Measurements from ENCODE around the gene ANGEL1.

The ANGEL1 gene

DNA sequence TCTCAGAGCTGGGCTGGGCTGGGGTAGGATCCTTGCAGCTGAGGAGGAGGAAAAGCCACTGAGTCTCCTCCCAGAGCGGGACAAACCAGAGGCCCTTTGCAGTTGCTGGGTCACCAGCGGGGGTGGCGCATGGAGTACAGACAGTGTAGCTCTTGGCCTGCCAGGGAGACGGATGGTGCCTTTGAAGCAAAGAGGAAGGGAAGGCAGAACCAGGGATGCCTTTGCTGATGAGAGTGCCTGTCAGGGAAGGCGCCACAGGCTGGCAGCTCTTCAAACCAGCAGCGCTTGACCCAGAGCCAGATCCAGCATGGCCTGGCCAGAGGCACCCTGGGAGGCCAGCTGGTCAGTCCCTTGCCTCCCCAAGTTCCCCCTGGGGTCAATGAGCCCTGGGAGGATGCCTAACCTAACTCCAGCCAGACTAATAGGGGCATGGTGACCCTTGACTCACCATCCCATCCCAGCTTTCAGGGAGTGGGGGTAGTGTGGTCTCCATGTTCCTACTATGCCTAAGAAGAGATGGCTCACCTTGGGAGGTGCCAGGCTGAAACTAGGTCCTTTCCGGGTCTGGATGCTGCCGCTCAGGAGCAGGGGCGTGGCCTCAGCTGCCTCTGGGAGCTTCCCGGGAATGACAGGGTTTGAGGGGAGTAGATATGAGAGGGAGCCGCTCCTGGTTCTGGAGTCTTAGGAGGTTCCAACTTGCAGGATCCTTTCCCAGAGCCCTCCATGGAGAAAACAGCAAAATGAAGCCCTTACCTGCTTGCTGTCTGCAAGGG is 31.6 kb downstream of the ANGEL1 start:
- no peak overlapping the region for H3K4me3 ChIP-seq (ENCODE audit: low read depth in 1 of 5, low read length in 5 of 5)
- no peak overlapping the region for H3K9ac ChIP-seq (ENCODE audit: low read length in 5 of 5)
- no peaks in the 10 kb centered on the region for H3K27me3 ChIP-seq (ENCODE audit: control insufficient read depth in 5 of 5, insufficient read depth in 4 of 5, low read length in 5 of 5)
- peaks cover 0 to 62% (median 47%) of the 10 kb centered on the region in 5 donors for H3K36me3 ChIP-seq (ENCODE audit: control insufficient read depth in 5 of 5, insufficient read depth in 5 of 5, low read length in 5 of 5)
- peak overlapping the region; percentile 16 for H3K27ac ChIP-seq (ENCODE audit: low read depth, low read length)
- no peaks in the 10 kb centered on the region for H3K9me3 ChIP-seq (ENCODE audit: control insufficient read depth in 5 of 5, low read length in 5 of 5)
- peaks cover 3 to 33% (median 18%) of the 10 kb centered on the region in 5 donors for H3K4me1 ChIP-seq (ENCODE audit: control insufficient read depth in 5 of 5, insufficient read depth in 5 of 5, low read length in 5 of 5)

DNA sequence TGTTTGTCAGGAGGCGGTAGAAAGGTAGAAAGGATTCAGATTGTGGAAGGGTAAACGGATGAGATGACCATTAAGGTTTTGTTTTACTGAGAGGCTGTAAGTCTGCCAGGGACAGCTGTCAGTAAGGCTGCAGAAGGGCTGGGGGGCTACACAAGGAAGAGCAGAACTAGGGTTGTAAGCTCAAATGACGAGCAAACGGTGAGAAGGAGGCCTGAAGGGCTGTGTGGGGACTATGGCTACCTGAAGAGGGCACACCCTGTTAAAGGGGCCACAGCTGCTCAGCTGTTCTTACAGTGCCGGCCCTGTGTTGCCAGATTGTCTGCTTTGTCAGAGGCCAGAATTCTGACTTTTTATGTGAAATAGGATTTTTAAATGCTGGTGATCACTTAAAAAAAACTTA is 32.3 kb downstream of the ANGEL1 start:
- H3K36me3 ChIP-seq (ENCODE audit: control insufficient read depth in 5 of 5, insufficient read depth in 5 of 5, low read length in 5 of 5), result peaks cover 0 to 63% (median 47%) of the 10 kb centered on the region in 5 donors
- no peak overlapping the region for H3K27ac ChIP-seq (ENCODE audit: low read depth, low read length)
- H3K4me3 ChIP-seq (ENCODE audit: low read depth in 1 of 5, low read length in 5 of 5), result no peak overlapping the region
- H3K4me1 ChIP-seq (ENCODE audit: control insufficient read depth in 5 of 5, insufficient read depth in 5 of 5, low read length in 5 of 5), result peaks cover 3 to 33% (median 18%) of the 10 kb centered on the region in 5 donors
- H3K9me3 ChIP-seq (ENCODE audit: control insufficient read depth in 5 of 5, low read length in 5 of 5), result no peaks in the 10 kb centered on the region
- no peak overlapping the region for H3K9ac ChIP-seq (ENCODE audit: low read length in 5 of 5)
- H3K27me3 ChIP-seq (ENCODE audit: control insufficient read depth in 5 of 5, insufficient read depth in 4 of 5, low read length in 5 of 5), result no peaks in the 10 kb centered on the region

DNA sequence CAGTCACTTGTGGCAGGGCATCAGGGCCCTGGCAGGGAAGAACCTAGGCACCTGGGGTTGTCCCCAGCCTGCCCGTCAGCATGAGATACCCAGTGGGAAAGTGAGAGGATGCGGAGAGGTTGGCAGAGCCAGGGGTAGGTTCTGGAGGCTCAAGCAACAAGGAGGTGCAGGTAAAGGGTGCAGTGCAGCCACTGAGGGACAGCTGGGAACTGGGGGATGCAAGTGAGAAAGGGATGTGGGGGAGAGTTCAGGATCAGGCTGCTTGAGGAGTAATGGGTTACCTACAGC is 32.7 kb downstream of the ANGEL1 start:
- Histone ChIP-seq H3K4me3 (ENCODE audit: low read depth in 1 of 5, low read length in 5 of 5) (no peak overlapping the region), H3K9ac (ENCODE audit: low read length in 5 of 5) (no peak overlapping the region), H3K4me1 (ENCODE audit: control insufficient read depth in 5 of 5, insufficient read depth in 5 of 5, low read length in 5 of 5) (peaks cover 3 to 33% (median 18%) of the 10 kb centered on the region in 5 donors), H3K27me3 (ENCODE audit: control insufficient read depth in 5 of 5, insufficient read depth in 4 of 5, low read length in 5 of 5) (no peaks in the 10 kb centered on the region), H3K9me3 (ENCODE audit: control insufficient read depth in 5 of 5, low read length in 5 of 5) (no peaks in the 10 kb centered on the region), H3K36me3 (ENCODE audit: control insufficient read depth in 5 of 5, insufficient read depth in 5 of 5, low read length in 5 of 5) (peaks cover 0 to 63% (median 47%) of the 10 kb centered on the region in 5 donors), H3K27ac (ENCODE audit: low read depth, low read length) (no peak overlapping the region)

DNA sequence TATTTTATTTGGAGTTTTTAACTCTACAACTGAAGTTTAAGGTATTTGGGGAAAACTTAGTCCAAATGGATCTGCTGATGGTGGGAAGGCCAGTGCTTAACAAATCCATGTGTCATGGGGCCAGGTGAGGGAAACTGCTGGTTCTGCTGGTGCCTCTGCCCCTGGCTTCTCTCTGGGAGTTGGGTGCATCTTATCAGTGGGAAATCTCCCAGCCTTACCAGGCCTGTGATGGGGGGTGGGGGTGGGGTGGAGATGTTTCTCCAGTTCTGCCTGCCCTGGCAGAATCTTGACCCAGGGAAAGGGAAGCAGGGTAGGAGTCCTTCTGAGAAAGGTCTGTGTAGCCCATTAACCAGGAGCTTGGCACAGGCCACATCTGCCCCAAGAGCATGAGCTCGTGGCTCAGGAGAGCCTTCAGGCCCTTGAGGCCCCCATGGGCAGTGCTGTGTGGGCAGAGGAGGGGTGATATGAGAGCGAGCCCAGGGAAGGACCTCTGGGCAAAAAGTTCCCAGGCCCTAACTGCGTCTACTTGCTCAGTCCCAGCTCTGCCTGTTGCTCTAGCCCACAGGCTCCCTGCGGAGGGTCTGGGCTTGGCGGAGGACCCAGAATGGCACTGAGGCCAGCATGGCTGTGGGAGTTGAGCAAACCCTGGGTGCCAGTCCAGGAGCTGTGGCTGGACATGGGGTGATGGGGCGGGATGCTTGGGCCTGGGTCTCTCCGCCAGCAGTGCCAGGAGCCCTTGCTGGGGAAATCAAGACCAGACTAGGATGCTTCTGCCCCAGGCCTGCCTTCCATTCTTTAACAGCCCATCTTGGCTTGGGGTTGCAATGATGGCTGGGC is 33.2 kb downstream of the ANGEL1 start:
- H3K9me3 ChIP-seq (ENCODE audit: control insufficient read depth in 5 of 5, low read length in 5 of 5), result no peaks in the 10 kb centered on the region
- H3K36me3 ChIP-seq (ENCODE audit: control insufficient read depth in 5 of 5, insufficient read depth in 5 of 5, low read length in 5 of 5), result peaks cover 0 to 67% (median 42%) of the 10 kb centered on the region in 5 donors
- no peak overlapping the region for H3K4me3 ChIP-seq (ENCODE audit: low read depth in 1 of 5, low read length in 5 of 5)
- peaks cover 2 to 33% (median 16%) of the 10 kb centered on the region in 5 donors for H3K4me1 ChIP-seq (ENCODE audit: control insufficient read depth in 5 of 5, insufficient read depth in 5 of 5, low read length in 5 of 5)
- no peaks in the 10 kb centered on the region for H3K27me3 ChIP-seq (ENCODE audit: control insufficient read depth in 5 of 5, insufficient read depth in 4 of 5, low read length in 5 of 5)
- no peak overlapping the region for H3K27ac ChIP-seq (ENCODE audit: low read depth, low read length)
- H3K9ac ChIP-seq (ENCODE audit: low read length in 5 of 5), result no peak overlapping the region

DNA sequence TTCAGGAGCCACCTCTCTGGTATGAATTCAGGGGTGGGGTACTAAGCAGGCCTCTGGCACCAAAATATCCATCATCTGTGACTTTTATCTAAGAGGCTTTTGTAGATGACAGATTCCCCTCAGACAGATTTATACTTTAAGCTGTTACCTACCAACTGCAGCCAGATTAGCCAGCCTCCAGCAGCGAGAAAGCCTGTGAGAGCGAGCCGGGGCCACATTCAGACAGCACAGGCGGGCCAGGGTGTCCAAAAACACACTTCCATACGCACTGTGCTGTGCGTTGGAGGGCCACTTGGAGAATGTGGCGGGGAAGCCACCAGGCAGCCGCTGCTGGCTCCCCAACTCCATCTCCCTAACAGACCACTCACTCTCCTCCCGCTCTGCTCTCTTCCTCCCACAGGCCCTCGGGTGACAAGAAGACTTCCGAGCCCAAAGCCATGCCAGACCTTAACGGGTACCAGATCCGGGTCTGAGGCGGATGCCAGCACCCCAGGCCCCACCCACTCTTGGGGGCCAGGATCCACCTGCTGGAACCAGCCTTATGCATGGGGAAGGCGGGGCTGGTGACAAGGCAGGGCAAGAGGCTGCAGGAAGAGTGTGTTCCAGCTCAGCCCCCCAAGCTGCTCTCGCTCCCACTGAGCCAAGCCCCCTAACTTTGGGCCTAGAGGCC is 34.0 kb downstream of the ANGEL1 start:
- peaks cover 0 to 65% (median 40%) of the 10 kb centered on the region in 5 donors for H3K36me3 ChIP-seq (ENCODE audit: control insufficient read depth in 5 of 5, insufficient read depth in 5 of 5, low read length in 5 of 5)
- H3K4me1 ChIP-seq (ENCODE audit: control insufficient read depth in 5 of 5, insufficient read depth in 5 of 5, low read length in 5 of 5), result peaks cover 5 to 39% (median 21%) of the 10 kb centered on the region in 5 donors
- no peak overlapping the region for H3K27ac ChIP-seq (ENCODE audit: low read depth, low read length)
- no peaks in the 10 kb centered on the region for H3K9me3 ChIP-seq (ENCODE audit: control insufficient read depth in 5 of 5, low read length in 5 of 5)
- H3K4me3 ChIP-seq (ENCODE audit: low read depth in 1 of 5, low read length in 5 of 5), result no peak overlapping the region
- no peaks in the 10 kb centered on the region for H3K27me3 ChIP-seq (ENCODE audit: control insufficient read depth in 5 of 5, insufficient read depth in 4 of 5, low read length in 5 of 5)
- no peak overlapping the region for H3K9ac ChIP-seq (ENCODE audit: low read length in 5 of 5)

DNA sequence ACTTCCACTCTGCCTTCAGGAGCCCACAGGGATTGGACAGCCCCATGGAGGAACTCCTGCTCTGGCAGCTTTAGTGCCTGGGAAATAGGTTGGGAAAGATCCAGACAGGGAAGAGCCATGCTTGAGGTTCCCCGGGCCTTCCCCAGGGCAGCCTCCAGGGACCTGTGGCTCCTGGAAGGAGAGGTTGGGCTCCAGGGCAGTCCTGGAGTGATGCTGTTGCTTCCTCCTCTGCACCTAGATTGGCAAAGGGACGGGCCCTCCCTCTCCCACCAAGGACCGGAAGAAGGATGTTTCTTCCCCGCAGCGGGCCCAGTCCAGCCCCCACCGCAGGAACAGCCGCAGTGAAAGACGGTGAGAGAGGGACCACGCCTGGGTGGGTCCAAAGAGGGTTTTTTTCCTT is 35.0 kb downstream of the ANGEL1 start:
- no peak overlapping the region for H3K27ac ChIP-seq (ENCODE audit: low read depth, low read length)
- H3K9me3 ChIP-seq (ENCODE audit: control insufficient read depth in 5 of 5, low read length in 5 of 5), result no peaks in the 10 kb centered on the region
- no peaks in the 10 kb centered on the region for H3K27me3 ChIP-seq (ENCODE audit: control insufficient read depth in 5 of 5, insufficient read depth in 4 of 5, low read length in 5 of 5)
- no peak overlapping the region for H3K9ac ChIP-seq (ENCODE audit: low read length in 5 of 5)
- no peak overlapping the region for H3K4me3 ChIP-seq (ENCODE audit: low read depth in 1 of 5, low read length in 5 of 5)
- peaks cover 12 to 42% (median 31%) of the 10 kb centered on the region in 5 donors for H3K4me1 ChIP-seq (ENCODE audit: control insufficient read depth in 5 of 5, insufficient read depth in 5 of 5, low read length in 5 of 5)
- peaks cover 0 to 60% (median 40%) of the 10 kb centered on the region in 5 donors for H3K36me3 ChIP-seq (ENCODE audit: control insufficient read depth in 5 of 5, insufficient read depth in 5 of 5, low read length in 5 of 5)

DNA sequence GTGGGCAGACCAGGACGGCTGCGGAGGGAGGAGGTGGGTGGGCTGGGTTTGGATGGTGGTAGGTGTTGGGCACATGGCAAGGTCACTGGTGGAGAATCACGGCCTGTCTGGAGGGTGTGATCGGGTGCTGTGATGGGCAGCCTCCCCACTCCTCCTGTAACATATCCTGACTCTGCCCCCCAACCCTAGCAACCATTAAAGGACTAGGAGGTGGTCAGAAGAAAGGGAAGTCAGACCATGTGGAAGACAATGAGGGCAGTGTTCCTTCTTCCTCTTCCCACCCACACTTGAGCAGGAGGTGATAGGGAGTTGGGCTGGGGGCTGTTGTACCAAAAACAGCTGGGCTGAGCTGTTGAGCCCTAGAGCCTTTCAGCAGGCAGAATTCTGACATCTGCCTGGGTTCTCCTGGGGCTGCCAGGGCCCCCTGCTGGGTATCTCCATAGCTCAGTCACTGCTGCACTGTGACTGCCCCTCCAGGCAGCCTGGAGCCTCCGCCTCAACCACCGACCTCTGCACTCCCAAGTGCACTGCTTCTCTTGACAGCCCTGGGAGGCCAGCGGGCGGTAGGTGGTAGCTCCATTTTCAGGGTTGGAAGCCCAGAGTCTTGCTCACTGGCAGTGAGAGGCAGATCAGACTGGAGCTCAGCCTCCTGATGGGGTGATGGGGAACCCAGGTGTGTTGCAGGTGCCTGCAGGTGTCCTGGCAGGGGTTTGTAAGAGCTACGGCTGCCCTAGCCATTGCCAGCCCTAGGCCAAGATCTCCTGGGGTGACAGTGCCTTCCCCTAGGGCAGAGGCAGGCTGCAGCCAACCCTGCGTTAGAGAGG is 36.0 kb downstream of the ANGEL1 start:
- Histone ChIP-seq H3K4me3 (ENCODE audit: low read depth in 1 of 5, low read length in 5 of 5) (no peak overlapping the region), H3K4me1 (ENCODE audit: control insufficient read depth in 5 of 5, insufficient read depth in 5 of 5, low read length in 5 of 5) (peaks cover 15 to 39% (median 29%) of the 10 kb centered on the region in 5 donors), H3K27ac (ENCODE audit: low read depth, low read length) (no peak overlapping the region), H3K27me3 (ENCODE audit: control insufficient read depth in 5 of 5, insufficient read depth in 4 of 5, low read length in 5 of 5) (no peaks in the 10 kb centered on the region), H3K9ac (ENCODE audit: low read length in 5 of 5) (no peak overlapping the region), H3K36me3 (ENCODE audit: control insufficient read depth in 5 of 5, insufficient read depth in 5 of 5, low read length in 5 of 5) (peaks cover 0 to 50% (median 30%) of the 10 kb centered on the region in 5 donors), H3K9me3 (ENCODE audit: control insufficient read depth in 5 of 5, low read length in 5 of 5) (no peaks in the 10 kb centered on the region)

DNA sequence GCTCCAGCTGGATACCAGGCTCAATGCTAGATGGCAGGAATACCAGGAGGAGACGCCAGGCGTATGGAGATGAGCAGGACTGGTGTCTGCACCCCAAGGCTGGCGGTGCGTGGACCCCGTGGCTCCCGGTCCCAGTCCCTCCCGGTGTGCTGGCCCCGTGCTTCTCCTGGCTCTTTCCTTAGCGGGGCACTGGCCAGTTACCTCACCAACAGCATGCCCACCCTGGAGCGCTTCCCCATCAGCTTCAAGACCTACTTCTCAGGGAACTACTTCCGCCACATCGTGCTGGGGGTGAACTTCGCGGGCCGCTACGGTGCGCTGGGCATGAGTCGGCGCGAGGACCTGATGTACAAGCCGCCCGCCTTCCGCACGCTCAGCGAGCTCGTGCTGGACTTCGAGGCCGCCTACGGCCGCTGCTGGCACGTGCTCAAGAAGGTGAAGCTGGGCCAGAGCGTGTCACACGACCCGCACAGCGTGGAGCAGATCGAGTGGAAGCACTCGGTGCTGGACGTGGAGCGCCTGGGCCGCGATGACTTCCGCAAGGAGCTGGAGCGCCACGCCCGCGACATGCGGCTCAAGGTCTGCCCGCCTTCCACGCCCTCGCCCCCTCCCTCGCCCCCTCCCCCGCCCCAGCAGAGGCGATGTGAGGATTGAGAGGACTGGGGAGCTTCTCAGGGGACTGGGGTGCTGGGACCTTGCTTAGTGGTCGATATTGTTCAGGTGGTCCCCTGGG is 36.8 kb downstream of the ANGEL1 start:
- H3K27ac ChIP-seq (ENCODE audit: low read depth, low read length), result no peak overlapping the region
- no peaks in the 10 kb centered on the region for H3K9me3 ChIP-seq (ENCODE audit: control insufficient read depth in 5 of 5, low read length in 5 of 5)
- no peak overlapping the region for H3K9ac ChIP-seq (ENCODE audit: low read length in 5 of 5)
- H3K27me3 ChIP-seq (ENCODE audit: control insufficient read depth in 5 of 5, insufficient read depth in 4 of 5, low read length in 5 of 5), result no peaks in the 10 kb centered on the region
- peaks cover 0 to 43% (median 24%) of the 10 kb centered on the region in 5 donors for H3K36me3 ChIP-seq (ENCODE audit: control insufficient read depth in 5 of 5, insufficient read depth in 5 of 5, low read length in 5 of 5)
- peaks cover 15 to 37% (median 29%) of the 10 kb centered on the region in 5 donors for H3K4me1 ChIP-seq (ENCODE audit: control insufficient read depth in 5 of 5, insufficient read depth in 5 of 5, low read length in 5 of 5)
- H3K4me3 ChIP-seq (ENCODE audit: low read depth in 1 of 5, low read length in 5 of 5), result no peak overlapping the region

Data from subcutaneous abdominal adipose tissue (tissue), 5 donors.